Measurements from ENCODE around the gene PDILT. TPM values are rescaled to one million over a fixed set of nuclear protein-coding genes. Genes with fewer than 3 reads are reported as not detected.

Gene PDILT
- total RNA-seq, 1 experiment from 2014 or later: not detected

GRCh38 chr16:20383106-20384029 lies 21.2 kb downstream of the PDILT start:
- ATAC-seq (peak; percentile 74), DNase-seq (peak; percentile 74)
- Histone ChIP-seq H3K4me1 (ENCODE audit: insufficient read depth, low read length) (no peaks in the 10 kb centered on the region), H3K4me3 (ENCODE audit: low read length) (no peak overlapping the region), H3F3A (ENCODE audit: low read length, unreplicated experiment) (no peaks in the 10 kb centered on the region), H3K27me3 (ENCODE audit: low read length) (no peaks in the 10 kb centered on the region), H3K9me2 (replicated peaks; ENCODE audit: low read length) (no peaks in the 10 kb centered on the region), H3K36me3 (ENCODE audit: low read depth, low read length) (no peaks in the 10 kb centered on the region), H2AFZ (ENCODE audit: low read length) (no peak overlapping the region), H3K9ac (ENCODE audit: low read length) (no peak overlapping the region), H3K79me2 (ENCODE audit: low read length) (no peaks in the 10 kb centered on the region), H3K9me3 (ENCODE audit: low read length) (no peaks in the 10 kb centered on the region), H3K27ac (ENCODE audit: low read length) (no peak overlapping the region), H3K4me2 (ENCODE audit: low read length) (no peak overlapping the region), H4K20me1 (ENCODE audit: low read length) (no peaks in the 10 kb centered on the region)
- intact Hi-C loops (cut with micrococcal nuclease): loop anchor here (2.0 kb wide), 1 partner anchor 477 kb away; no protein-coding TSS in a partner anchor
- CTCF ChIA-PET: interaction anchor here (0.7 to 1.3 kb wide), 2 partner anchors 476 to 687 kb away, joined by 3 to 4 read pairs; no protein-coding TSS in a partner anchor
- BruUV-seq (replicated peaks): no TSS peak
- TF ChIP-seq CTCF (conservative IDR thresholded peaks at IDR 0.05; ENCODE audit: low read depth, low read length) (peak; percentile 69), EZH2phosphoT487 (IDR thresholded peaks at IDR 0.05; ENCODE audit: borderline replicate concordance, low read length) (no peak), EZH2 (IDR thresholded peaks at IDR 0.05; ENCODE audit: low read length, unreplicated experiment) (no peak)
- POLR2A ChIA-PET (ENCODE audit: unreplicated experiment): no interaction called here

GRCh38 chr16:20382202-20382948 lies 22.2 kb downstream of the PDILT start:
- no peak overlapping the region for H3K27ac ChIP-seq (ENCODE audit: low read length)
- H3K36me3 ChIP-seq (ENCODE audit: low read depth, low read length): no peaks in the 10 kb centered on the region
- no peak overlapping the region for H3K4me2 ChIP-seq (ENCODE audit: low read length)
- ChIA-PET CTCF (interaction anchor here (1.3 kb wide), 1 partner anchor 475 kb away, joined by 4 read pairs; no protein-coding TSS in a partner anchor), POLR2A (ENCODE audit: unreplicated experiment) (no interaction called here)
- H3K4me1 ChIP-seq (ENCODE audit: insufficient read depth, low read length): no peaks in the 10 kb centered on the region
- no peak for DNase-seq
- no peaks in the 10 kb centered on the region for H3K27me3 ChIP-seq (ENCODE audit: low read length)
- no peaks in the 10 kb centered on the region for H4K20me1 ChIP-seq (ENCODE audit: low read length)
- no peak overlapping the region for H2AFZ ChIP-seq (ENCODE audit: low read length)
- H3K79me2 ChIP-seq (ENCODE audit: low read length): no peaks in the 10 kb centered on the region
- H3K4me3 ChIP-seq (ENCODE audit: low read length): no peak overlapping the region
- no TSS peak for BruUV-seq (replicated peaks)
- no peaks in the 10 kb centered on the region for H3K9me2 ChIP-seq (replicated peaks; ENCODE audit: low read length)
- no peak overlapping the region for H3K9ac ChIP-seq (ENCODE audit: low read length)
- intact Hi-C loops (cut with micrococcal nuclease): loop anchor here (2.0 kb wide), 1 partner anchor 476 kb away; no protein-coding TSS in a partner anchor
- H3K9me3 ChIP-seq (ENCODE audit: low read length): no peaks in the 10 kb centered on the region
- H3F3A ChIP-seq (ENCODE audit: low read length, unreplicated experiment): no peaks in the 10 kb centered on the region
- TF ChIP-seq EZH2 (IDR thresholded peaks at IDR 0.05; ENCODE audit: low read length, unreplicated experiment) (no peak), CTCF (conservative IDR thresholded peaks at IDR 0.05; ENCODE audit: low read depth, low read length) (no peak), EZH2phosphoT487 (IDR thresholded peaks at IDR 0.05; ENCODE audit: borderline replicate concordance, low read length) (no peak)
- ATAC-seq: no peak
